Measurements from ENCODE around the gene TUBGCP2. TPM values are rescaled to one million over a fixed set of nuclear protein-coding genes. Genes with fewer than 3 reads are reported as not detected.

The TUBGCP2 gene
- total RNA-seq, 1 experiment from 2014 or later, result 52.4 TPM

- Histone ChIP-seq H2BK15ac (ENCODE audit: low read depth, low read length) (no peak overlapping the region; the same call in 1 of the 2 replicates), H3K27ac (ENCODE audit: insufficient read length, low read depth, low read length) (no peak overlapping the region), H2BK20ac (ENCODE audit: low read depth, low read length, poor library complexity, severe bottlenecking) (no peak overlapping the region), H3K4me2 (ENCODE audit: insufficient read depth, insufficient read length, low read length) (peak overlapping the region; percentile 70), H2AK5ac (ENCODE audit: insufficient read length, low read length) (no peak overlapping the region), H4K8ac (replicated peaks; ENCODE audit: insufficient read length, low read depth, low read length) (no peak overlapping the region), H2AFZ (ENCODE audit: low read length) (no peak overlapping the region), H4K5ac (ENCODE audit: insufficient read length, low read depth, low read length) (no peak overlapping the region), H3T11ph (ENCODE audit: low read length) (no peak overlapping the region), H3K23me2 (ENCODE audit: insufficient read length, low read depth, low read length, poor library complexity, severe bottlenecking) (peaks cover 19% of the 10 kb centered on the region), H3K27me3 (ENCODE audit: insufficient read depth, low read length) (peaks cover 13% of the 10 kb centered on the region; the same call in 1 of the 2 replicates), H3K79me1 (ENCODE audit: insufficient read depth, low read depth, low read length, poor library complexity, severe bottlenecking) (no peaks in the 10 kb centered on the region), H4K91ac (ENCODE audit: insufficient read length, low read depth, low read length) (no peak overlapping the region), H3K56ac (ENCODE audit: insufficient read length, low read depth, low read length) (no peak overlapping the region), H2BK12ac (ENCODE audit: insufficient read length, low read depth, low read length) (no peak overlapping the region), H3K23ac (ENCODE audit: insufficient read length, low read depth, low read length) (no peak overlapping the region), H3K14ac (ENCODE audit: insufficient read depth, low read length) (peak overlapping the region; percentile 90), H4K20me1 (ENCODE audit: control insufficient read depth, insufficient read depth, insufficient read length) (no peaks in the 10 kb centered on the region), H3K4ac (ENCODE audit: low read depth, low read length) (no peak overlapping the region), H2BK120ac (ENCODE audit: low read depth, low read length, poor library complexity, severe bottlenecking) (no peak overlapping the region), H3K9ac (ENCODE audit: extremely low read depth, insufficient read length, low read length) (no peak overlapping the region), H3K18ac (ENCODE audit: insufficient read length, low read depth, low read length) (peak overlapping the region; percentile 34), H3K4me1 (ENCODE audit: insufficient read depth, low read length) (no peaks in the 10 kb centered on the region; the same call in 1 of the 2 replicates), H3K9me3 (ENCODE audit: control insufficient read depth, low read depth, low read length) (no peaks in the 10 kb centered on the region), H3K79me2 (ENCODE audit: insufficient read depth, low read length) (no peaks in the 10 kb centered on the region), H2BK5ac (ENCODE audit: insufficient read length, low read length) (no peak overlapping the region)
- no CpG with 5 or more reads among the region's 91 CpGs for WGBS (ENCODE audit: extremely low coverage, insufficient read length, low lambda C conversion rate)
- no peak for TF ChIP-seq CTCF (conservative IDR thresholded peaks at IDR 0.05)
- Mint-ChIP-seq H3K27me3 (ENCODE audit: low read depth) (peaks cover 65% of the 10 kb centered on the region), H3K36me3 (ENCODE audit: insufficient read depth in 1 of 3, low read depth in 3 of 3) (no peaks in the 10 kb centered on the region; a peak in 1 of 7 replicates), H3K4me3 (peak overlapping the region; percentile 69 to 83), H3K4me1 (peaks cover 14 to 28% of the 10 kb centered on the region in 2 experiments), H3K9me3 (0 out of 5 replicates have a peak, but pooled peaks cover 0 to 2% of the 10 kb centered on the region in 2 experiments), H3K27ac (no peak overlapping the region)
- no peak for DNase-seq
These were observed 17.0 kb upstream of the TUBGCP2 start for GRCh38 chr10:133325440-133326222.

Measured in H9 (cell line).